Measurements from ENCODE around the gene PARD6B.
A peak's percentile ranks its signal among the peaks of the same experiment; 100 is the strongest.
"Not testable (repeated sequence)": the region's sequence is repeated elsewhere in the genome, so short reads cannot be mapped to it uniquely, and the experiment has no call there.

PARD6B gene

GRCh38 chr20:50758992-50759391, 27.6 kb downstream of the PARD6B start:
- no peak for DNase-seq
- H3K36me3 Mint-ChIP-seq (ENCODE audit: low read depth) = no peaks in the 10 kb centered on the region
- H3K4me1 Mint-ChIP-seq = peaks cover 36% of the 10 kb centered on the region
- no peak overlapping the region for H3K4me3 Mint-ChIP-seq
- TF ChIP-seq CTCF (IDR thresholded peaks at IDR 0.05) = no peak
- no peak overlapping the region for H3K27ac Mint-ChIP-seq
- no peaks in the 10 kb centered on the region for H3K9me3 Mint-ChIP-seq
- no peaks in the 10 kb centered on the region for H3K27me3 Mint-ChIP-seq (ENCODE audit: low read depth, poor library complexity)

- H3K4me1 Mint-ChIP-seq = peaks cover 42% of the 10 kb centered on the region
- TF ChIP-seq CTCF (IDR thresholded peaks at IDR 0.05) = no peak
- no peak for DNase-seq
- no peaks in the 10 kb centered on the region for H3K36me3 Mint-ChIP-seq (ENCODE audit: low read depth)
- no peaks in the 10 kb centered on the region for H3K9me3 Mint-ChIP-seq
- no peaks in the 10 kb centered on the region for H3K27me3 Mint-ChIP-seq (ENCODE audit: low read depth, poor library complexity)
- H3K27ac Mint-ChIP-seq = no peak overlapping the region
- H3K4me3 Mint-ChIP-seq = no peak overlapping the region
Observed at GRCh38 chr20:50759678-50760077, 28.3 kb downstream of the PARD6B start.

DNA sequence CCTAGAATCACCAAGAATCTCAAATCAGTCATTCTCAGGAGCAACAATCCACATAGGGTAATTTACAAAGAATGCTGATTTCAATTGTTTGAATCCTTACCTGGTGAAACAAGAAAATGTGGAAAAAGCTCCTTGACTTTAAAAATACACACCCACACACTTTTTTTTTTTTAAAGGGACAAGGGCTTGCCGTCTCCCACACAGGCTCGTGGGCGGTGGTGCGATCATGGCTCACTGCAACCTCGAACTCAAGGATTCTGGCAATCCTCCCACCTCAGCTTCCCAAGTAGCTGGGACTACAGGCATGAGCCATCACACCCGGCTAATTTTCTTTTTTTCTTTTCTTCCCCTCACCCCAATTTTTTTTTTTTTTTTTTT, 30.7 kb downstream of the PARD6B start:
- DNase-seq = no peak
- Mint-ChIP-seq H3K36me3 (ENCODE audit: low read depth) (no peaks in the 10 kb centered on the region), H3K27ac (peak overlapping the region; percentile 50), H3K9me3 (no peaks in the 10 kb centered on the region), H3K4me3 (no peak overlapping the region), H3K4me1 (peaks cover 52% of the 10 kb centered on the region), H3K27me3 (ENCODE audit: low read depth, poor library complexity) (peaks cover 5% of the 10 kb centered on the region)
- no peak for TF ChIP-seq CTCF (IDR thresholded peaks at IDR 0.05)

DNA sequence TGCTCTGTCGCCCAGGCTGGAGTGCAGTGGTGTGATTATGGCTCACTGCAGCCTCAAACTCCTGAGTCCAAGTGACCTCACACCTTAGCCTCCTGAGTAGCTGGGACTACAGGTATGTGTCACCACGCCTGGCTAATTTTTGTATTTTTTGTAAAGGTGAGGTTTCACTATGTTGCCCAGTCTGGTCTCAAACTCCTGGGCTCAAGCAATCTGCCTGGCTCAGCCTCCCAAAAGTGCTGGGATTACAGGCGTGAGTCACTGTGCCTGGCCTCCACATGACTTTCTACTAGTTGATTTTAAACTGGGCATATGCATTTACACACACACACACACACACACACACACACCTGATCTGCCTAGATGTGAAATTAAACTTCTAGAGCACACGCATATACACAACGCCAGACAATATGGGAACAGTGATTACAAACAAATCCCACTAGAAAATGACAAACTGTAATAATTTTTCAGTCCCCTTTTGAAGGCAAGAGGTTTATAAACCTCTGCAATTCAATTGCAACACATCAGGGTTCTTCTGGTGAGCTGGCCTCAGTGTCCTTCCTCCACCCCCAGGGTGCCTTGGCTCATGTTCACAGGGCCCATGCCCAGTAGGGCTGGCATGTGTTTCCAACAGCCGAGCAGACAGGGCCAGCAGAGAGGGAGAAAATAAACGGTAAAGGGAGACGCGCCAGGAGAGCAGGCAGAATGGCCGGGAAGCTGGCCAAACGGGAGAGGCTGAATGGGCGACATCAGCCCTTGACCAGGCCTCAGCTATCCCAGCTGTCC, 31.2 kb downstream of the PARD6B start:
- H3K36me3 Mint-ChIP-seq (ENCODE audit: low read depth) = no peaks in the 10 kb centered on the region
- peak overlapping the region; percentile 33 for H3K27ac Mint-ChIP-seq
- no peak for TF ChIP-seq CTCF (IDR thresholded peaks at IDR 0.05)
- H3K4me3 Mint-ChIP-seq = no peak overlapping the region
- H3K4me1 Mint-ChIP-seq = peaks cover 58% of the 10 kb centered on the region
- no peaks in the 10 kb centered on the region for H3K9me3 Mint-ChIP-seq
- H3K27me3 Mint-ChIP-seq (ENCODE audit: low read depth, poor library complexity) = peaks cover 9% of the 10 kb centered on the region
- DNase-seq = no peak

GRCh38 chr20:50763550-50764458, 32.4 kb downstream of the PARD6B start:
- H3K36me3 Mint-ChIP-seq (ENCODE audit: low read depth); DNase-seq; H3K9me3 Mint-ChIP-seq; H3K27me3 Mint-ChIP-seq (ENCODE audit: low read depth, poor library complexity); H3K4me3 Mint-ChIP-seq; H3K27ac Mint-ChIP-seq: not testable (repeated sequence)
- H3K4me1 Mint-ChIP-seq = peaks cover 57% of the 10 kb centered on the region

DNA sequence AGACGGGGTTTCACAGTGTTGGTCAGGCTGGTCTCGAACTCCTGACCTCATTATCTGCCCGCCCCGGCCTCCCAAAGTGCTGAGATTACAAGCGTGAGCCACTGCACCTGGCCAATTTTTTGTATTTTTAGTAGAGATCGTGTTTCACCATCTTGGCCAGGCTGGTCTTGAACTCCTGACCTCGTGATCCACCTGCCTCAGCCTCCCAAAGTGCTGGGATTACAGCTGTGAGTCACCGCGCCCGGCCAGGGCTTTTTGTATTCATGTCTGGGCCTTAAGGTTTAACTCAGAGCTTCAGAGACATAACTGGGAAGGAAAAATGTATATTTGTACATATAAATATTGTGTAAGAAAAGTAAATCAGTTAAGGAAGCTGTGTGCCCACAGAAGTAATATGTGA, 33.9 kb downstream of the PARD6B start:
- H3K36me3 Mint-ChIP-seq (ENCODE audit: low read depth); H3K27ac Mint-ChIP-seq; H3K9me3 Mint-ChIP-seq; H3K27me3 Mint-ChIP-seq (ENCODE audit: low read depth, poor library complexity); H3K4me3 Mint-ChIP-seq; DNase-seq: not testable (repeated sequence)
- peaks cover 51% of the 10 kb centered on the region for H3K4me1 Mint-ChIP-seq
